SK-N-SH treated with all-trans-retinoic acid at 6 μM for 48 hours (cell line): ENCODE measurements around the gene CTDSP2.
"Not testable (repeated sequence)": the region's sequence is repeated elsewhere in the genome, so short reads cannot be mapped to it uniquely, and the experiment has no call there.

Source experiments
- ATAC-seq: fragments of 200-7000 bp; cut with Tn5 transposase; 3 replicates; pipeline ENCODE4 v1.9.1; 2020; ENCODE audit warnings: mild to moderate bottlenecking, moderate library complexity
- ARNTL ChIP-seq: fragments of 450-650 bp; formaldehyde crosslinking; IDR thresholded peaks from 2 replicates; pipeline ENCODE4 v1.5.0; 2020; ENCODE audit warnings: low read depth, mild to moderate bottlenecking, moderate library complexity, borderline replicate concordance
- BACH2 ChIP-seq: fragments of 250-450 bp; sonication (Bioruptor Pico); IDR thresholded peaks from 2 replicates; pipeline ENCODE4 v1.9.0; 2021; ENCODE audit warnings: mild to moderate bottlenecking, borderline replicate concordance
- CSDC2 ChIP-seq: fragments of 250-450 bp; sonication (Bioruptor Pico); IDR thresholded peaks from 2 replicates; pipeline ENCODE4 v1.5.0; 2020; ENCODE audit warnings: mild to moderate bottlenecking, moderate library complexity
- ESRRG ChIP-seq: fragments of 250-450 bp; sonication (Bioruptor Pico); IDR thresholded peaks from 2 replicates; pipeline ENCODE4 v1.6.1; 2021; ENCODE audit warnings: mild to moderate bottlenecking
- GLIS3 ChIP-seq: fragments of 250-450 bp; sonication (Bioruptor Pico); IDR thresholded peaks from 2 replicates; pipeline ENCODE4 v1.5.0; 2020; ENCODE audit warnings: mild to moderate bottlenecking, moderate library complexity
- ISL1 ChIP-seq: fragments of 250-450 bp; sonication (Bioruptor Pico); IDR thresholded peaks from 2 replicates; pipeline ENCODE4 v2.1.2; 2022; ENCODE audit warnings: mild to moderate bottlenecking, moderate library complexity
- OSR1 ChIP-seq: fragments of 250-450 bp; sonication (Bioruptor Pico); IDR thresholded peaks from 2 replicates; pipeline ENCODE4 v1.8.0; 2022; ENCODE audit warnings: moderate library complexity, mild to moderate bottlenecking, inconsistent platforms
- POU6F1 ChIP-seq: fragments of 250-450 bp; sonication (Bioruptor Pico); IDR thresholded peaks from 2 replicates; pipeline ENCODE4 v1.8.0; 2021; ENCODE audit warnings: low read depth, mild to moderate bottlenecking, moderate library complexity, borderline replicate concordance
- PPARA ChIP-seq: fragments of 250-450 bp; sonication (Bioruptor Pico); IDR thresholded peaks from 2 replicates; pipeline ENCODE4 v1.5.0; 2020; ENCODE audit warnings: mild to moderate bottlenecking, borderline replicate concordance
- SNAI2 ChIP-seq: fragments of 250-450 bp; sonication (Bioruptor Pico); IDR thresholded peaks from 2 replicates; pipeline ENCODE4 v1.5.0; 2020; ENCODE audit warnings: mild to moderate bottlenecking, moderate library complexity
- TCF4 ChIP-seq: fragments of 250-450 bp; sonication (Bioruptor Pico); IDR thresholded peaks from 2 replicates; pipeline ENCODE4 v1.8.0; 2021; ENCODE audit warnings: mild to moderate bottlenecking, moderate library complexity, borderline replicate concordance
- TOX ChIP-seq: fragments of 250-450 bp; sonication (Bioruptor Pico); IDR thresholded peaks from 2 replicates; pipeline ENCODE4 v1.8.0; 2021; ENCODE audit warnings: mild to moderate bottlenecking, moderate library complexity, borderline replicate concordance
- ZC3H10 ChIP-seq: fragments of 250-450 bp; sonication (Bioruptor Pico); IDR thresholded peaks from 2 replicates; pipeline ENCODE4 v1.5.1; 2021; ENCODE audit warnings: mild to moderate bottlenecking, moderate library complexity
- ZFP3 ChIP-seq: fragments of 250-450 bp; sonication (Bioruptor Pico); IDR thresholded peaks from 2 replicates; pipeline ENCODE4 v1.5.0; 2020; ENCODE audit warnings: mild to moderate bottlenecking, moderate library complexity
- ZFP30 ChIP-seq: fragments of 450-650 bp; formaldehyde crosslinking; IDR thresholded peaks from 2 replicates; pipeline ENCODE4 v1.5.0; 2022; ENCODE audit warnings: mild to moderate bottlenecking, moderate library complexity
- ZNF565 ChIP-seq: fragments of 450-650 bp; formaldehyde crosslinking; conservative IDR thresholded peaks from 2 replicates; pipeline ENCODE4 v1.5.0; 2020; ENCODE audit warnings: low read depth, mild to moderate bottlenecking, moderate library complexity
- ZNF70 ChIP-seq: fragments of 450-650 bp; formaldehyde crosslinking; IDR thresholded peaks from 2 replicates; pipeline ENCODE4 v1.5.0; 2020; ENCODE audit warnings: mild to moderate bottlenecking, moderate library complexity
- ZNF8 ChIP-seq: fragments of 450-650 bp; formaldehyde crosslinking; IDR thresholded peaks from 2 replicates; pipeline ENCODE4 v1.5.0; 2020; ENCODE audit warnings: mild to moderate bottlenecking, moderate library complexity
- TF ChIP-seq, protein P1 (sequence below): fragments of 250-450 bp; sonication (Bioruptor Pico); IDR thresholded peaks from 2 replicates; pipeline ENCODE4 v1.8.0; 2020; ENCODE audit warnings: mild to moderate bottlenecking, moderate library complexity, borderline replicate concordance
- TF ChIP-seq, protein P2 (sequence below): fragments of 250-450 bp; sonication (Bioruptor Pico); IDR thresholded peaks from 2 replicates; pipeline ENCODE4 v1.5.1; 2021; ENCODE audit warnings: mild to moderate bottlenecking, moderate library complexity
- TF ChIP-seq, protein P3 (sequence below): fragments of 250-450 bp; sonication (Bioruptor Pico); IDR thresholded peaks from 2 replicates; pipeline ENCODE4 v1.5.1; 2020; ENCODE audit warnings: low read depth, mild to moderate bottlenecking, moderate library complexity
- TF ChIP-seq, protein P4 (sequence below): fragments of 250-450 bp; sonication (Bioruptor Pico); IDR thresholded peaks from 2 replicates; pipeline ENCODE4 v1.5.0; 2020; ENCODE audit warnings: mild to moderate bottlenecking, moderate library complexity

CTDSP2 gene

DNA sequence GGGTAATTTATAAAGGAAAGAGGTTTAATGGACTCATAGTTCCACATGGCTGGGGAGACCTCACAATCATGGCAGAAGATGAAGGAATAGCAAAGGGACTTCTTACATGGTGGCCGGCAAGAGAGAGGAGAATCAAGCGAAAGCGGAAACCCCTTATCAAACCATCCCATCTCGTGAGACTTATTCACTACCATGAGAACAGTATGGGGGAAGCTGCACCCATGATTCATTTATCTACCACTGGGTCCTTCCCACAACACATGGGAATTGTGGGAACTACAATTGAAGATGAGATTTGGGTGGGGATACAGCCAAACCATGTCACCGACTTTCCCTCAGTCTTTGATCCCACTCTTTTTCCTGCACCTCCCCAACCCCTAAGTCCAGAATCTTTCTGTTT, 12.6 kb upstream of the CTDSP2 start:
- no peak for ATAC-seq
- TF ChIP-seq, protein P1, sequence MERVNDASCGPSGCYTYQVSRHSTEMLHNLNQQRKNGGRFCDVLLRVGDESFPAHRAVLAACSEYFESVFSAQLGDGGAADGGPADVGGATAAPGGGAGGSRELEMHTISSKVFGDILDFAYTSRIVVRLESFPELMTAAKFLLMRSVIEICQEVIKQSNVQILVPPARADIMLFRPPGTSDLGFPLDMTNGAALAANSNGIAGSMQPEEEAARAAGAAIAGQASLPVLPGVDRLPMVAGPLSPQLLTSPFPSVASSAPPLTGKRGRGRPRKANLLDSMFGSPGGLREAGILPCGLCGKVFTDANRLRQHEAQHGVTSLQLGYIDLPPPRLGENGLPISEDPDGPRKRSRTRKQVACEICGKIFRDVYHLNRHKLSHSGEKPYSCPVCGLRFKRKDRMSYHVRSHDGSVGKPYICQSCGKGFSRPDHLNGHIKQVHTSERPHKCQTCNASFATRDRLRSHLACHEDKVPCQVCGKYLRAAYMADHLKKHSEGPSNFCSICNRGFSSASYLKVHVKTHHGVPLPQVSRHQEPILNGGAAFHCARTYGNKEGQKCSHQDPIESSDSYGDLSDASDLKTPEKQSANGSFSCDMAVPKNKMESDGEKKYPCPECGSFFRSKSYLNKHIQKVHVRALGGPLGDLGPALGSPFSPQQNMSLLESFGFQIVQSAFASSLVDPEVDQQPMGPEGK = no peak
- TF ChIP-seq ZFP3 (CRISPR knock-in tag) (no peak), ZNF70 (CRISPR knock-in tag) (no peak), OSR1 (CRISPR knock-in tag) (no peak), ZFP30 (CRISPR knock-in tag) (no peak), ISL1 (CRISPR knock-in tag) (no peak), ZNF8 (CRISPR knock-in tag) (no peak), CSDC2 (CRISPR knock-in tag) (no peak), ESRRG (CRISPR knock-in tag) (no peak), ZNF565 (no peak), SNAI2 (no peak), ARNTL (no peak), BACH2 (CRISPR knock-in tag) (no peak), GLIS3 (CRISPR knock-in tag) (no peak), TCF4 (CRISPR knock-in tag) (no peak), ZC3H10 (CRISPR knock-in tag) (no peak)
- TF ChIP-seq, protein P2, sequence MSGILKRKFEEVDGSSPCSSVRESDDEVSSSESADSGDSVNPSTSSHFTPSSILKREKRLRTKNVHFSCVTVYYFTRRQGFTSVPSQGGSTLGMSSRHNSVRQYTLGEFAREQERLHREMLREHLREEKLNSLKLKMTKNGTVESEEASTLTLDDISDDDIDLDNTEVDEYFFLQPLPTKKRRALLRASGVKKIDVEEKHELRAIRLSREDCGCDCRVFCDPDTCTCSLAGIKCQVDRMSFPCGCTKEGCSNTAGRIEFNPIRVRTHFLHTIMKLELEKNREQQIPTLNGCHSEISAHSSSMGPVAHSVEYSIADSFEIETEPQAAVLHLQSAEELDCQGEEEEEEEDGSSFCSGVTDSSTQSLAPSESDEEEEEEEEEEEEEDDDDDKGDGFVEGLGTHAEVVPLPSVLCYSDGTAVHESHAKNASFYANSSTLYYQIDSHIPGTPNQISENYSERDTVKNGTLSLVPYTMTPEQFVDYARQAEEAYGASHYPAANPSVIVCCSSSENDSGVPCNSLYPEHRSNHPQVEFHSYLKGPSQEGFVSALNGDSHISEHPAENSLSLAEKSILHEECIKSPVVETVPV (CRISPR knock-in tag) = no peak
- TF ChIP-seq, protein P3, sequence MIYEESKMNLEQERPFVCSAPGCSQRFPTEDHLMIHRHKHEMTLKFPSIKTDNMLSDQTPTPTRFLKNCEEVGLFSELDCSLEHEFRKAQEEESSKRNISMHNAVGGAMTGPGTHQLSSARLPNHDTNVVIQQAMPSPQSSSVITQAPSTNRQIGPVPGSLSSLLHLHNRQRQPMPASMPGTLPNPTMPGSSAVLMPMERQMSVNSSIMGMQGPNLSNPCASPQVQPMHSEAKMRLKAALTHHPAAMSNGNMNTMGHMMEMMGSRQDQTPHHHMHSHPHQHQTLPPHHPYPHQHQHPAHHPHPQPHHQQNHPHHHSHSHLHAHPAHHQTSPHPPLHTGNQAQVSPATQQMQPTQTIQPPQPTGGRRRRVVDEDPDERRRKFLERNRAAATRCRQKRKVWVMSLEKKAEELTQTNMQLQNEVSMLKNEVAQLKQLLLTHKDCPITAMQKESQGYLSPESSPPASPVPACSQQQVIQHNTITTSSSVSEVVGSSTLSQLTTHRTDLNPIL (CRISPR knock-in tag) = no peak
- TF ChIP-seq, protein P4, sequence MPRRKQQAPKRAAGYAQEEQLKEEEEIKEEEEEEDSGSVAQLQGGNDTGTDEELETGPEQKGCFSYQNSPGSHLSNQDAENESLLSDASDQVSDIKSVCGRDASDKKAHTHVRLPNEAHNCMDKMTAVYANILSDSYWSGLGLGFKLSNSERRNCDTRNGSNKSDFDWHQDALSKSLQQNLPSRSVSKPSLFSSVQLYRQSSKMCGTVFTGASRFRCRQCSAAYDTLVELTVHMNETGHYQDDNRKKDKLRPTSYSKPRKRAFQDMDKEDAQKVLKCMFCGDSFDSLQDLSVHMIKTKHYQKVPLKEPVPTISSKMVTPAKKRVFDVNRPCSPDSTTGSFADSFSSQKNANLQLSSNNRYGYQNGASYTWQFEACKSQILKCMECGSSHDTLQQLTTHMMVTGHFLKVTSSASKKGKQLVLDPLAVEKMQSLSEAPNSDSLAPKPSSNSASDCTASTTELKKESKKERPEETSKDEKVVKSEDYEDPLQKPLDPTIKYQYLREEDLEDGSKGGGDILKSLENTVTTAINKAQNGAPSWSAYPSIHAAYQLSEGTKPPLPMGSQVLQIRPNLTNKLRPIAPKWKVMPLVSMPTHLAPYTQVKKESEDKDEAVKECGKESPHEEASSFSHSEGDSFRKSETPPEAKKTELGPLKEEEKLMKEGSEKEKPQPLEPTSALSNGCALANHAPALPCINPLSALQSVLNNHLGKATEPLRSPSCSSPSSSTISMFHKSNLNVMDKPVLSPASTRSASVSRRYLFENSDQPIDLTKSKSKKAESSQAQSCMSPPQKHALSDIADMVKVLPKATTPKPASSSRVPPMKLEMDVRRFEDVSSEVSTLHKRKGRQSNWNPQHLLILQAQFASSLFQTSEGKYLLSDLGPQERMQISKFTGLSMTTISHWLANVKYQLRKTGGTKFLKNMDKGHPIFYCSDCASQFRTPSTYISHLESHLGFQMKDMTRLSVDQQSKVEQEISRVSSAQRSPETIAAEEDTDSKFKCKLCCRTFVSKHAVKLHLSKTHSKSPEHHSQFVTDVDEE (CRISPR knock-in tag) = no peak

DNA sequence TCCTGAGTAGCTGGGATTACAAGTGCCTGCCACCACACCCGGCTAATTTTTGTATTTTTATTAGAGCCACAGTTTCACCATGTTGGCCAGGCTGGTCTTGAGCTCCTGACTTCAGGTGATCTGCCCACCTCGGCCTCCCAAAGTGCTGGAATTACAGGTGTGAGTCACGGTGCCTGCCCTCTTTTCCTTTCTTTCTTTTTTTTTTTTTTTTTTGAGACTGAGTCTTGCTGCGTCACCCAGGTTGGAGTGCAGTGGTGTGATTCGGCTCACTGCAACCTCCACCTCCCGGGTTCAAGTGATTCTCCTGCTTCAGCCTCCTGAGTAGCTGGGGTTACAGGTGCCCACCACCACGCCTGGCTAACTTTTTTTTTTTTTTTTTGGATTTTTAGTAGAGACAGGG, 11.6 kb upstream of the CTDSP2 start:
- ATAC-seq = not testable (repeated sequence)

- no peak for ATAC-seq
- no peak for TF ChIP-seq PPARA
- TF ChIP-seq GLIS3 (CRISPR knock-in tag) = no peak
- TF ChIP-seq CSDC2 (CRISPR knock-in tag) = no peak
- TF ChIP-seq ZNF70 (CRISPR knock-in tag) = no peak
- no peak for TF ChIP-seq POU6F1 (CRISPR knock-in tag)
- TF ChIP-seq ZNF8 (CRISPR knock-in tag) = no peak
- TF ChIP-seq, protein P2 (CRISPR knock-in tag) = no peak
- no peak for TF ChIP-seq BACH2 (CRISPR knock-in tag)
- TF ChIP-seq ESRRG (CRISPR knock-in tag) = no peak
- no peak for TF ChIP-seq TOX (CRISPR knock-in tag)
- TF ChIP-seq, protein P1 = no peak
- TF ChIP-seq ARNTL = no peak
- TF ChIP-seq, all 23 proteins: peak for 0
Measured at GRCh38 chr12:57854965-57855364, 8.4 kb upstream of the CTDSP2 start.
